H9 (cell line): ENCODE measurements around the gene PRR16. TPM values are rescaled to one million over a fixed set of nuclear protein-coding genes. Genes with fewer than 3 reads are reported as not detected.

Source experiments
- DNase-seq: peaks from one replicate; pipeline ENCODE4 v3.0.0-alpha.2; 2017
- H2AFZ ChIP-seq: one replicate; pipeline ENCODE4 v1.6.1; 2013; ENCODE audit warnings: mild to moderate bottlenecking, low read length, control low read depth, moderate library complexity
- H2AK5ac ChIP-seq: 2 replicates; pipeline ENCODE4 v1.6.1; 2013; ENCODE audit warnings: low read length, control low read depth, mixed read lengths; ENCODE audit not compliant: insufficient read length
- H2BK120ac ChIP-seq: one replicate; pipeline ENCODE4 v1.6.1; 2013; ENCODE audit warnings: low read depth, mild to moderate bottlenecking, low read length, control low read depth, inconsistent platforms; ENCODE audit not compliant: poor library complexity, severe bottlenecking
- H2BK12ac ChIP-seq: 2 replicates; pipeline ENCODE4 v1.6.1; 2013; ENCODE audit warnings: low read length, control low read depth, mixed read lengths, low read depth; ENCODE audit not compliant: insufficient read length
- H2BK15ac ChIP-seq: 2 replicates; pipeline ENCODE4 v1.6.1; 2013; ENCODE audit warnings: low read depth, low read length, control low read depth
- H2BK20ac ChIP-seq: one replicate; pipeline ENCODE4 v1.6.1; 2013; ENCODE audit warnings: low read depth, mild to moderate bottlenecking, low read length, control low read depth, inconsistent platforms; ENCODE audit not compliant: poor library complexity, severe bottlenecking
- H2BK5ac ChIP-seq: 2 replicates; pipeline ENCODE4 v1.6.1; 2013; ENCODE audit warnings: low read length, control low read depth, mixed read lengths; ENCODE audit not compliant: insufficient read length
- H3K14ac ChIP-seq: 2 replicates; pipeline ENCODE4 v1.6.1; 2013; ENCODE audit warnings: low read length, control low read depth; ENCODE audit not compliant: insufficient read depth
- H3K18ac ChIP-seq: 2 replicates; pipeline ENCODE4 v1.6.1; 2013; ENCODE audit warnings: low read depth, mild to moderate bottlenecking, mixed read lengths, low read length, control low read depth; ENCODE audit not compliant: insufficient read length
- H3K23ac ChIP-seq: 2 replicates; pipeline ENCODE4 v1.6.1; 2013; ENCODE audit warnings: low read length, control low read depth, mixed read lengths, low read depth; ENCODE audit not compliant: insufficient read length
- H3K23me2 ChIP-seq: 2 replicates; pipeline ENCODE4 v1.6.1; 2013; ENCODE audit warnings: low read depth, mild to moderate bottlenecking, mixed read lengths, low read length, control low read depth; ENCODE audit not compliant: insufficient read length, poor library complexity, severe bottlenecking
- H3K27ac ChIP-seq: 2 replicates; pipeline ENCODE4 v1.5.1; 2013; ENCODE audit warnings: low read length, control low read depth, mixed read lengths, low read depth; ENCODE audit not compliant: insufficient read length
- H3K27me3 ChIP-seq: 2 replicates; pipeline ENCODE4 v1.6.1; 2013; ENCODE audit warnings: low read length, control low read depth, inconsistent platforms; ENCODE audit not compliant: insufficient read depth
- H3K4ac ChIP-seq: 2 replicates; pipeline ENCODE4 v1.6.1; 2013; ENCODE audit warnings: low read depth, mild to moderate bottlenecking, control low read depth, inconsistent platforms, low read length, moderate library complexity
- H3K4me1 ChIP-seq: 2 replicates; pipeline ENCODE4 v1.6.1; 2013; ENCODE audit warnings: low read length, control low read depth, inconsistent platforms; ENCODE audit not compliant: insufficient read depth
- H3K4me2 ChIP-seq: 2 replicates; pipeline ENCODE4 v1.6.1; 2013; ENCODE audit warnings: low read length, control low read depth, mixed read lengths; ENCODE audit not compliant: insufficient read length, insufficient read depth
- H3K56ac ChIP-seq: 2 replicates; pipeline ENCODE4 v1.6.1; 2013; ENCODE audit warnings: low read depth, mild to moderate bottlenecking, mixed read lengths, low read length, control low read depth; ENCODE audit not compliant: insufficient read length
- H3K79me1 ChIP-seq: 2 replicates; pipeline ENCODE4 v1.6.1; 2013; ENCODE audit warnings: low read depth, mild to moderate bottlenecking, moderate library complexity, low read length, control low read depth, inconsistent platforms; ENCODE audit not compliant: insufficient read depth, poor library complexity, severe bottlenecking
- H3K79me2 ChIP-seq: 2 replicates; pipeline ENCODE4 v1.6.1; 2013; ENCODE audit warnings: low read length, control low read depth, inconsistent platforms; ENCODE audit not compliant: insufficient read depth
- H3K9ac ChIP-seq: 2 replicates; pipeline ENCODE4 v1.6.1; 2013; ENCODE audit warnings: low read length, control low read depth, mixed read lengths; ENCODE audit not compliant: insufficient read length; ENCODE audit errors: extremely low read depth
- H3K9me3 ChIP-seq: one replicate; pipeline ENCODE4 v1.6.1; 2013; ENCODE audit warnings: low read depth, low read length, inconsistent platforms; ENCODE audit not compliant: control insufficient read depth
- H3T11ph ChIP-seq: one replicate; pipeline ENCODE4 v1.6.1; 2013; ENCODE audit warnings: mild to moderate bottlenecking, low read length, control low read depth, inconsistent platforms
- H4K20me1 ChIP-seq: one replicate; pipeline ENCODE4 v1.6.1; 2013; ENCODE audit not compliant: control insufficient read depth, insufficient read length, insufficient read depth
- H4K5ac ChIP-seq: 2 replicates; pipeline ENCODE4 v1.6.1; 2013; ENCODE audit warnings: low read depth, mild to moderate bottlenecking, mixed read lengths, low read length, control low read depth; ENCODE audit not compliant: insufficient read length
- H4K8ac ChIP-seq: replicated peaks from 2 replicates; pipeline ENCODE4 v1.6.1; 2013; ENCODE audit warnings: low read length, control low read depth, mixed read lengths, low read depth; ENCODE audit not compliant: insufficient read length
- H4K91ac ChIP-seq: 2 replicates; pipeline ENCODE4 v1.6.1; 2013; ENCODE audit warnings: low read depth, mild to moderate bottlenecking, moderate library complexity, mixed read lengths, low read length, control low read depth; ENCODE audit not compliant: insufficient read length
- H3K27ac Mint-ChIP-seq, 3 experiments: 2 replicates in 2 of 3; 3 replicates in 1 of 3; pipeline ENCODE4 v1.8.0; 2020 to 2021; ENCODE audit warnings: mixed read lengths in 3 of 3, mild to moderate bottlenecking in 1 of 3, moderate library complexity in 1 of 3
- H3K27me3 Mint-ChIP-seq: 2 replicates; pipeline ENCODE4 v1.8.0; 2021; ENCODE audit warnings: low read depth, mild to moderate bottlenecking, moderate library complexity, mixed read lengths
- H3K36me3 Mint-ChIP-seq, 3 experiments: 2 replicates in 2 of 3; 3 replicates in 1 of 3; pipeline ENCODE4 v1.8.0; 2020 to 2021; ENCODE audit warnings: low read depth in 3 of 3, mixed read lengths in 3 of 3; ENCODE audit not compliant: insufficient read depth in 1 of 3
- H3K4me1 Mint-ChIP-seq, 2 experiments: 2 replicates each; pipeline ENCODE4 v1.8.0; 2020; ENCODE audit warnings: mixed read lengths in 2 of 2
- H3K4me3 Mint-ChIP-seq, 2 experiments: 2 replicates in 1 of 2; 3 replicates in 1 of 2; pipeline ENCODE4 v1.8.0; 2020 to 2021; ENCODE audit warnings: mild to moderate bottlenecking in 2 of 2, mixed read lengths in 2 of 2, moderate library complexity in 1 of 2
- H3K9me3 Mint-ChIP-seq, 2 experiments: 2 replicates in 1 of 2; 3 replicates in 1 of 2; pipeline ENCODE4 v1.8.0; 2020; ENCODE audit warnings: mild to moderate bottlenecking in 2 of 2, mixed read lengths in 2 of 2, moderate library complexity in 1 of 2
- CTCF ChIP-seq: fragments of 200-600 bp; sonication (generic); conservative IDR thresholded peaks from 3 replicates; pipeline ENCODE4 v1.8.0; 2021; ENCODE audit warnings: antibody characterized with exemption, mild to moderate bottlenecking
- WGBS: extraction: QIAGEN DNeasy Blood & Tissue Kit; methylation state at CpG from one replicate; pipeline ENCODE4 v1.1.7; 2013; ENCODE audit warnings: missing lambda C conversion rate, low lambda C conversion rate, mixed read lengths; ENCODE audit not compliant: insufficient read length; ENCODE audit errors: extremely low coverage; 5-methylcytosine and 5-hydroxymethylcytosine counted together
- total RNA-seq: library from RNA; stranded (reverse); gene quantifications from 2 replicates; pipeline ENCODE4 v1.2.1, GENCODE V29; 2021

Gene PRR16
- total RNA-seq, 1 experiment from 2014 or later, result 0.13 TPM

GRCh38 chr5:120499876-120500563 lies 35.9 kb downstream of the PRR16 start:
- H4K8ac ChIP-seq, result no peak overlapping the region
- no peak overlapping the region for H3K9ac ChIP-seq
- no peak overlapping the region for H4K5ac ChIP-seq
- no peaks in the 10 kb centered on the region for H3K79me2 ChIP-seq
- H3K23me2 ChIP-seq, result no peaks in the 10 kb centered on the region
- TF ChIP-seq CTCF, result no peak
- H2AK5ac ChIP-seq, result no peak overlapping the region
- Mint-ChIP-seq H3K27ac (no peak overlapping the region), H3K4me3 (no peak overlapping the region), H3K36me3 (peaks cover 0 to 3% (median 2%) of the 10 kb centered on the region in 3 experiments; a peak in 2 of 7 replicates), H3K9me3 (peaks cover 0 to 2% of the 10 kb centered on the region in 2 experiments; a peak in 1 of 5 replicates), H3K4me1 (peaks cover 3 to 9% of the 10 kb centered on the region in 2 experiments; a peak in 3 of 4 replicates), H3K27me3 (no peaks in the 10 kb centered on the region)
- H2BK5ac ChIP-seq, result no peak overlapping the region
- no CpG with 5 or more reads among the region's 5 CpGs for WGBS
- no peak overlapping the region for H2AFZ ChIP-seq
- H3T11ph ChIP-seq, result no peak overlapping the region
- H2BK120ac ChIP-seq, result no peak overlapping the region
- H3K9me3 ChIP-seq, result no peaks in the 10 kb centered on the region
- H4K91ac ChIP-seq, result no peak overlapping the region
- H3K4me1 ChIP-seq, result no peaks in the 10 kb centered on the region
- no peak overlapping the region for H3K18ac ChIP-seq
- no peak for DNase-seq
- no peak overlapping the region for H3K56ac ChIP-seq
- H4K20me1 ChIP-seq, result no peaks in the 10 kb centered on the region
- no peak overlapping the region for H3K27ac ChIP-seq
- no peaks in the 10 kb centered on the region for H3K27me3 ChIP-seq
- H2BK15ac ChIP-seq, result no peak overlapping the region
- H2BK12ac ChIP-seq, result no peak overlapping the region
- H3K4ac ChIP-seq, result no peak overlapping the region
- H2BK20ac ChIP-seq, result no peak overlapping the region
- H3K4me2 ChIP-seq, result no peak overlapping the region
- H3K79me1 ChIP-seq, result no peaks in the 10 kb centered on the region
- H3K14ac ChIP-seq, result no peak overlapping the region
- no peak overlapping the region for H3K23ac ChIP-seq
